DMS79 treated with DMSO at 0.1 percent for 48 hours (cell line): ENCODE results near the gene BPTF.
"Not testable (repeated sequence)": the region's sequence is repeated elsewhere in the genome, so short reads cannot be mapped to it uniquely, and the experiment has no call there.

Experiments
- DNase-seq: peaks from one replicate; lab custom pipeline; 2025; lab: John Stamatoyannopoulos, UW

BPTF gene

DNA sequence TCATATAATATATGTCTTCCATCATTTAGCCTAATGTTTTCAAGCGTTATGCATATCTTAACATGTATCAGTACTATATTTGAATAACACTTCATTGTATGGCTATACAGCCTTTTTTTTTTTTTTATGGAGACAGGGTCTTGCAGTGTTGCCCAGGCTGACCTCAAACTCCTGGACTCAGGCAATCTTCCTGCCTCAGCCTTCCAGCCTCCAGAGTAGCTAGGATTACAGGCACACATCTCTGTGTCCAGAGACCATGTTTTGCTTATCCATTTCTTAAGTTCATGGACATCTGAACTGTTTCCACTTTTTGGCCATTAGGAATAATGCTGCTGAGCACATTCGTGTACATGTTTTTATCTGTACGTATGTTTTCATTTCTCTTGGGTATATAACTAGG, 7.8 kb downstream of the BPTF start:
- DNase-seq = no peak

DNA sequence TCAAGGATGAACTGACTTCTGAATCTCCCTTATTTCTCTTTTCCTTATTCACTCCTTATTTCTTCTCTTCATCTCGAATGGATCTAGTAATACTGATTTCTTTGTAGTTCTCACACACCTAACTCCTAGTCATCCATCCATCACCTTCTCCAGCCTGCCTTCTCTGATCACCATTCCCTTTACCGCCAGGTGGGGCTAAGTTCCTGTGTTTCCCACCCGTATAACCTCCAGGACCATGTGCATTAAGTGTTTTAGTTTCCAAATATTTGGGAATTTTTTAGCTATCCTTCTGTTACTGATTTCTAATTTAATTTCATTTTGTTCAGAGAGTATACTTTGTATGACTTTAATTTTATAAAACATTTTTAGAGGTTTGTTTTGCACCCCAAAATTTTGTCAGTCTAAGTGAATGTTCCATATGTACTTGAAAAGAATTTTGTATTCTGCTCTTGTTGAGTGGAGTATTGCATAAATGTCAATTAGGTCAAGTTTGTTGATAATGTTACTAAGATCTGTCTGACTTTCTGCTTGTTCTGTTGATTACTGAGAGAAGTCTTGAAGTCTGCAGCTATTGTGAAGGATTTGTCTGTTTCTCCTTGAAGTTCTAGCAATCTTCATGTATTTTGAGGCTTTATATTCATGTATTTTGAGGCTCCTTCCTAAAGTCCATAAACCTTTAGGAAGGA, 8.8 kb downstream of the BPTF start:
- DNase-seq = no peak

DNA sequence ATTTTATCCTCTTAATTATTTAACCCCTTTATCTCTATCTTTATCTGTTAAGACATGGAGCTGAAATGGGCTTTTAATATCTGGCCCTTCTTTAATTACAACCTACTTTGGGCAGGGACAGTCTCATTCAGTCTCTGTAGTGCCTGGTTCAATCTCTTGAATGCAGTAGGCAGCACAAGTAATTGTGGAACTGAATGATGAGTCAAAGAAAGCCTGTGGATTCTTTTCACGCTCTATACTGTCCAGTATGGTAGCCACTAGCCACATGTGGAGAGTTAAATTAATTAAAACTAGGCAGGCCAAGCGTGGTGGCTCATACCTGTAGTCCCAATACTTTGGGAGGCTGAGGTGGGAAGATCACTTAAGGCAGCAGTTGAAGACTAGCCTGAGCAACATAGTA, 9.3 kb downstream of the BPTF start:
- DNase-seq = no peak

DNA sequence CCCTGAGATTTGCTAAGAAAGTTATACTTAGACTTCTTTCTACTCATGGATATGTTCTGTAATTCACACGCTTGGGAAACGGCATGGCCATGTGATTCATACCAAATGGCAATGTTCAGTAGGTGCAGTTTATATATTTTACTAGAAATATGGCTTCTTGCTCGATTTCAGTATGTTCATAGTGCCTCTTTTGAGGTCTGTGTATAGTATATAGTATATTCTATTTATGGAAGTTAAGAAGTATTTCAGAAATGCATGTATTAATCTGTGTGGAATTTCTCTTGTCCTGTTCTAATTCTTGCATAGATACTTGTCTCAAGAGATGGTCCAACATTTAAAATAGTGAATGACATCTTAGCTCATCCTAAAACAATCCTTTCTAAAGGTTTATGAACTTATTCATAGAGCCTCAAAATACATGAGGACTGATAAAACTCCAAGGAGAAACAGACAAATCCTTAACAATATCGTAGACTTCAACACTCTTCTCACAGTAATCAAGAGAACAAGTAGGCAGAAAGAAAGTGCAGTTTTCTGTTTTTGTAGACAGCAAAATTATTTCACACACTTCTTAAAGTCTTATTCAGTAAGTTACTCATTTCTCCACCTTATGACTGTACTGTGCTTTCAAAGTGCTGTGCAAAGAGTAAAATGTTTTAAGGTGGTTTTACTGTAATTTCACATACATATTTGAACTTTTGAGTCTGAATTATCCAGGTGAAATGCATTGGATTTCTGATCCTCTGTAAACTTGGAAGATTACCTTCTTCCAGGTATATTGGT, 11.1 kb downstream of the BPTF start:
- no peak for DNase-seq

DNA sequence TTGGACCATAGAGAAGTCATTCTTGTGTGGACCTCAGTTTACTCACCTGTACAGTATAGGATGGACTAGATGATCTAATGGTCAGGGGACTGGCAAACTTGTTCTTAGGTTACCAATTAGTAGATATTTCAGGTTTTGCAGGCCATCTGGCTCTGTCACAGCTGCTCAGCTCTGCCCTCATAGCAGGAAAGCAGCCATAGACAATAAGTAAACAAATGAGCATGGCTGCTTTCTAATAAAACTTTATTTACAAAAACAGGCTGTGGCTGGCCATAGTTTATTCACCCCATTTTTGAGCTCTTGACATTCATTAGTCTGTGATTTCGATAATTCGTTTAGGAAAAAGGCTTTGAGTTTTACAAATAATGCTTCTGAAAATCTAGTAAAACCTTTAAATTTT, 12.7 kb downstream of the BPTF start:
- no peak for DNase-seq

DNA sequence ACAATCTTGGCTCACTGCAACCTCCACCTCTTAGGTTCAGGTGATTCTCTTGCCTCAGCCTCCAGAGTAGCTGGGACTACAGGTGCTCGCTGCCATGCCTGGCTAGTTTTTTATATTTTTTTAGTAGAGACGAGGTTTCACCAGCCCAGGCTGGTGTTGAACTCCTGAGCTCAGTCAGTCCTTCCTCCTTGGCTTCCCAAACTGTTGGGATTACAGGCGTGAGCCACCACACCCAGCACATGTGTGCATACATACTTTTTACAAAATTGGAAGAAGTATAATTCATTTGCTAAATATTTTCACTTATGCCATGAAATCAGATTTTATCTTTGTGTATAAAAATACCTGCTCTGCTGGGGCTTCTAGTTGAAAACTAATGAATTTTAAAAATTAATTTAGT, 13.2 kb downstream of the BPTF start:
- DNase-seq = no peak

DNA sequence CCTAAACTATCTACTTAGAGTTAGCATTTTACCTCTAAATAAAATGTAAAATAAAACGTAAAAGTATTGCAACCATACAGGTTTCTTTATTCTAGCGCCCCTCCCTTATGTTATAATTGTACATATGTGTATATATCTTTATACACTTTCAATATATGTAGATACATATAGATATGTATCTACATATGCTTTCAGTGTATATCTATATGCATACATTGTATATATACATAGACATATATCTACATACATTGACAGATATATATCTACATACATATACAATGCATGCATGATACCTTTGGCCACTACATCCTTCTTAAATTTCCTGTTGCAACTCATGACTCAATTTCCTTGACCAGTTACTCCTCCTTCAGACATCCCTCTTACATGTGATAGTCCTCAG, 16.7 kb downstream of the BPTF start:
- no peak for DNase-seq

DNA sequence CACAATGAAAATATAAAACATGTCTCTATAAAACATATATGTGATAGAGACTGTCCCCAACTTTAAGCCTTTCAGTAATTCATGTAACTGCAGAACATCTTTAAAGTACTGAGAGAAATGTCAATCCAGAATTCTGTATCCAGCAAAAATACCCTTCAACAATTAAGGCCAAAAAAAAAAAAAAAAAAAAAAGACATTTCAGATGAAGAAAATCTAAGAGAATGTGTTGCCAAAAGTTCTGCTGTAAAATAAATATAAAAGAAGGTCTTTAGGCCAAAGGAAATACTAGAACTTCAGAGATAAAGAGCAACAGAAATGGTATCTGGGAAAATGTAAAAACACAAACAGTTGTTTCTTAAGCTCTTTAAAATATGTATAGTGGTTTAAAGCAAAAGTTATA, 17.3 kb downstream of the BPTF start:
- no peak for DNase-seq

DNA sequence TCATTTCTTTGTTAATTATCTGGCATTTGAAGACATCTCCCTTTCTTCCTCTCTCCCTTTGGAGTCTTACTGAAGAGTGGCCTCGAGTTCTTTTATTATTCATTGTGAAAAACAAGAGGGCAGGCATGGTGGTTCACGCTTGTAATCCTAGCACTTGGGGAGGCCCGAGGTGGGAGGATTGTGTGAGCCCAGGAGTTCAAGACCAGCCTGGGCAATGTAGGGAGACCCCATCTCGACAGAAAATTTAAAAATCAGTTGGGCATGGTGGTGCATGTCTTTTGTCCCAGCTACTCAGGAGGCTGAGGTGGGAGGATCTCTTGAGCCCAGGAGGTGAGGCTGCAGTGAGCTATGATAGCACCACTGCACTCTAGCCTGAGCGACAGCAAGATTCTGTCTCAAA, 20.1 kb downstream of the BPTF start:
- no peak for DNase-seq

DNA sequence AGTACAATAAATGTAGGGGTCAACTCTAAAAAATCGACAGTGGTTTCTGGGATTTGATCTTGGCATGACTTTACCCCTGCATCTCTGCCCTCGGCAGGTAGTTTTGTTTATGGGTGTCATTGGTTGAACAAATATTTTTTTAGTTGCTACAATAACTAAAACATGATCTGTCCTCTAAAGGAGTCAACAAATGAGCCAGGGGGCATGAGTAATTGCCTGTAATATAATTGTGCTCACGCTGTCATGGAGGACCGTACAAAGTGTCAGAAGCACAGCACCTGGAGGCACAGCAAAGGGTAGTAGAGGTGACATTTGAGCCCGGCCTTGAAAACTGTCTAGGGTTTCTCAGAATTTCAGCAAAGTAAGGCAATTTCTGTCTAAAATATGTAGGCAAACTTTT, 22.9 kb downstream of the BPTF start:
- not testable (repeated sequence) for DNase-seq

DNA sequence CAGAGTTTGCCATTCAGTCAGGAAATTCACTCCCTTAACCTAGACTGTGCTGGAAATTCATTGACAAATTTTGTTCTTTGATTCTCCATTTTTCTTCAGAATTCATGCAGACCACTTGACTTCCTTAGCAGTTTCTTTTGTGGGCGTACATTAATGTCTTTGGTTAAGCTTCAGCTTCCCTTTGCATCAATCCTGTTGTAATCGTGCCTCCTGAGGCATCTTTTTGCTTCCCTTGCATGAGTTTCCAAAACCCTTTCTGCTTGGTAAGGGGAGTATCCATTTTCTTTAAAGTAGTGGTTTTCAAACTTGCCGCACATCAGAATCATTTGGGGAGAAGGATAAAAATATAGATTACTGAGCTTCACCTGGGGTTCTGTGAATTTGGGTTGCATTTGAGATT, 23.5 kb downstream of the BPTF start:
- not testable (repeated sequence) for DNase-seq

DNA sequence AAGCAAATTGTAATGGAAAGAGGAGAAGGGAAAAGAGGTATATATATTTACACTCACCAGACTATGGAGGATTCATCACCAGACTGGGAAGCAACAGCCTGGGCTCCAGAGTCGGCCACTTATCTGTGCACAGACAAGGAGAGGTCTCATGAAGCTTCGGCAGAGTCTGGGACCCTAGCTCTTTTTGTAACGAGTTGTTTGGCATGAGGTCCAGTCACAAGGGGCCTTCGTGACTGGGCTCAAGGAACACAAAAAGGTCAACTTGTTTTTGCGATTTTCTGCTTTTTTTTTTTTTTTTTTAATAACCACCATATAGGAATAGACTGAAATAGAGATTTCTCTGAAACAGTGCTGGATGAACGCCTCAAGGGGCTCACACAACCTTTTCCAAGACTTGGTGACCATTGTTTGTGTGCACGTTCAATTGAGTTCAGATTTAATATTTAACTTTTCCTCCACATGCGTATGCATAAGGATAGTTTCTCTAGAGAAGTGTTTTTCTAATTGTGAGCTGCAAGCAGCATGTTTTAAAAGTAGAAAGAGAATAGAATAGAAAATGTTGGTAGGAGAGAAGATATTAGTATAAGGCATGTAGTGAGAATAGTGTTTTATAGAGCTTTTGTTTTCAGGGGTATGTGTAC, 25.8 kb downstream of the BPTF start:
- no peak for DNase-seq

DNA sequence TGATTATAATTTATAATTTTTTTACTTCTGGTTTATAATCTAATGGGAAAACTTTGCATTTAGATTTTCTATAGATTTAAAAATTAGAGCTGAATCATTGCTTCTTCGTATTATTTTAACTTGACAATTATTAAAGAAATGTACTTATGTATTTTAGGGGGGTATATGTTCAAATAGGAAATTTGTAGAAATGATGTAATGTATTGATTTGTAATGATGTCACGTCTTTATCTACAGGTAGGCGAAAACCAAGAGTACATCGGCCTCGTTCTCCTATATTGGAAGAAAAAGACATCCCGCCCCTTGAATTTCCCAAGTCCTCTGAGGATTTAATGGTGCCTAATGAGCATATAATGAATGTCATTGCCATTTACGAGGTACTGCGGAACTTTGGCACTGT, 28.4 kb downstream of the BPTF start:
- DNase-seq = no peak

DNA sequence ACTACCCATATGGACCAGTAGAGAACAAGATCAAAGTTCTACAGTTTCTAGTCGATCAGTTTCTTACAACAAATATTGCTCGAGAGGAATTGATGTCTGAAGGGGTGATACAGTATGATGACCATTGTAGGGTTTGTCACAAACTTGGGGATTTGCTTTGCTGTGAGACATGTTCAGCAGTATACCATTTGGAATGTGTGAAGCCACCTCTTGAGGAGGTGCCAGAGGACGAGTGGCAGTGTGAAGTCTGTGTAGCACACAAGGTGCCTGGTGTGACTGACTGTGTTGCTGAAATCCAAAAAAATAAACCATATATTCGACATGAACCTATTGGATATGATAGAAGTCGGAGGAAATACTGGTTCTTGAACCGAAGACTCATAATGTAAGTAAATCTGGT, 29.1 kb downstream of the BPTF start:
- DNase-seq = no peak

DNA sequence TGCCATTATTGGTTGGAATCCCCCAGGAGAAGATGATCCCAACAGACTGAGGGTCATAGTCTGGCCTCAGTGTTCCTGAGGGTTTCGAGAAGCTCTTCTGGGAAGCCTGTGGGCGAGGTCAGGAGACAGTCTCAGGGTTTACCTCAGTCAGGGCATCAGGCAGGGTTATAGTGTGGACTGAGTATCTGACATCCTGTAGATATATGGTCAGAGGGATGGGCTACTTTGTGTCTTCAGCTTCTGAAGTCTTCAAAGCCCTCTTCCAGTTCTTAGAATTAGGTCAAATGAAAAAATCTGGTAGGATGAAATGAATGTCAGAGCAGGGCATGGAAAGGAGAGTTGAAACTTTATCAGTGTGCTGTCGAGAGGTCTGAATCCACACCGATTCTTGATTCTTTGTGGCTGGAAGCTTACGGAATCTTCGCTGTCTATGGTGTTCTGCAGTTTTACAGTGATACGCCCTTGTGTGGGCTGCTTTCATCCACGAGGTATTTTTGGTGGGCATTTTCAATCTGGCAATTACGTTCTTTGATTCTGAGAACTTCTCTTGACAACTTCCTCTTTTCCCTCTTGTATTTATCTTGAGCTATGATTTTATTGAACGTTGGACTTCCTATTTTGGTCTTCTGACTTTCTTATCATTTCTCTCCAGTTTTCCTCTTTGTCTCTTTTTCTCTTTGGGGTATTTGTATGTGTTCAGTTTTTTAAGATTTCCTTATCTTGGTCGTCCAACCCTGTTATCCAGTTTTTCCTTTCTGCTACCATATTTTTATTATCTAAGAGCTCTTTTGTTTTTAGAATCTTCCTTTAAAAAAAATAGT, 30.4 kb downstream of the BPTF start:
- DNase-seq = no peak

DNA sequence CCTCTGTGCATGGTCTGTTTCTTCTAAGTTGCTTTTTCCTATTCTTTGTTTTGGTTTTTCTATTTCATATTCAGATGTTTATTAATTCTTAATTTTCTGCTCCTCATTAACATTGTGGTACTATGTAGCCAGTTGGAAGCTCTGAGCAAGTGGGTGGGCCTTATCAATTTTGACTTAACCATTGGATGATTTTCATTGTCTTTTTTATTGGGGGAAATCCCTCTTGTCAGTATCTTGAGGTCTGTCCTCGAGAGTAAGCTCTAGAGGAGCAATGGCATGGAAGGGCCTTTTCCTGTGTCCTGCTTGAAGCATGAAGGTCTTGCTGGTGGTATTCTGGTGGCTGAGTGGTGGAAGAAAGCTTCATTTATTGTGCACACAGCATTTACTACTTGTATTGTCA, 31.1 kb downstream of the BPTF start:
- DNase-seq = not testable (repeated sequence)

DNA sequence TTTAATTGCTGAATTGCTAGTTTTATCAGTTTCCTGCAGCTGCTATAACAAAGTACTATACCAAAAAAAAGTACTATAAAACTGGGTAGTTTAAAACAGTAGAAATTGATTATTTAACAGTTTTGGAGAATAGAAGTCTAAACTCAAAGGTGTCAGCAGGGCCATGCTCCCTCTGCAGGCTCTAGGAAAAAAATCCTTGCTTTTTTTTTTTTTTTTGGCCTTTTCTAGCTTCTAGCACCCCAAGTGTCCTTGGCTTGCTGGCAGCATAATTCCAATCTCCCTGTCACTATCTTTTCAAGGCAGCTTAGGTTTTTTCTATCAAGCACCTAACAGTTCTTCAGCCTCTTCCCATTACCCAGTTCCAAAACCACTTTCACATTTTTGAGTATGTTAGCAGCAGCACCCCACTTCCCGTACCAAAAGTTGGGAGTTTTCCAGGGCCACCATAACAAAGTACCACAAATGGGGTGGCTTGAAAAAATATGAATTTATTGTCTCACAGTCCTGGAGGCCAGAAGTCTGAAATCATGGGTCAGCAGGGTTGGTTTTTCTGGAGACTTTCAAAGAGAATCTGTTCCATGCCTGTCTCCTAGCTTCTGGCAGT, 37.4 kb downstream of the BPTF start:
- DNase-seq = no peak

DNA sequence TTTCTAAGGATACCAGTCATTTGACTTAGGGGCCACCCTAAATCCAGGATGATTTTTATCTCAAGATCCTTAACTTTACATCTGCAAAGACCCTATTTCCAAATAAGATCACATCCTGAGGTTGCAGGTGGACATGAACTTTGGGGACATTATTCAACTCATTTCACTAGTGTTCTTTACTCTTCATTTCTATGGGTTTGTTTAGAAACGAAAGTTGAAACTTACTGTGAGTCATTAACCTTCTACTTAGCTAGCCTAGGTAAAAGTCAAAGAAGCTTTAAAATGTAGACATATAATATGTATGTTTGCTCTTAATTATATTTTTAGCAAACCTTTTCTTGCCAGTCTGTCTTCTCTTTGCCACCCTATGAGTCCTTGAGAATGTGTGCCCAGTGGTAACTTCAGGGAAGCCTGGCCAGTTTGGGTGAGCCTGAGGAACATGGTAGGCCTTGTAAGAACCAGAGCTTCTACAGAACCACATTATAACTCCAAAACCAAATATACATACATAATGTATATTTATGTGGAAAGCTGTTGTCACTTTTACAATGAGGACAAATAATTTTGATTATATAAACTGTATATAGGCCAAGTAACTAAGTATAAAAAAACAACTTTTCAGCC, 38.4 kb downstream of the BPTF start:
- DNase-seq = no peak

DNA sequence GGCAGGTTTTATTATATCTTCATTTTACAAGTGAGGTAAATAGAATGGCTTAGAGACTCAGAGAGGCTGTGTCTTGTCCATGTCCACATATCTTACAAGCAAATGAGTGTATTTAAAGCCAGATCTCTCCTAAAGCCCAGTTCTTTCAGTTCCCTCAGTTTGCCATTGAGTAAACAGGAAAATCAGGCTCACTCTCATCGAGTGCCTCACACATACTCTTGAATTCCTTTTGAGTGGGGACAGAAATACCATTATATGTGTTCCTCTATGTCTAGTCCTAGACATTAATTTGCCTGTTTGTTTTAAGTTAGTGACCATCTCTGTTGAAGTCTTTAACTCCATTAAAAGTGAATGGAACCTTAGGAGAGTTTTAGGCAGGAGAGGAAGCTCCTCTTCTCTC, 40.1 kb downstream of the BPTF start:
- no peak for DNase-seq

DNA sequence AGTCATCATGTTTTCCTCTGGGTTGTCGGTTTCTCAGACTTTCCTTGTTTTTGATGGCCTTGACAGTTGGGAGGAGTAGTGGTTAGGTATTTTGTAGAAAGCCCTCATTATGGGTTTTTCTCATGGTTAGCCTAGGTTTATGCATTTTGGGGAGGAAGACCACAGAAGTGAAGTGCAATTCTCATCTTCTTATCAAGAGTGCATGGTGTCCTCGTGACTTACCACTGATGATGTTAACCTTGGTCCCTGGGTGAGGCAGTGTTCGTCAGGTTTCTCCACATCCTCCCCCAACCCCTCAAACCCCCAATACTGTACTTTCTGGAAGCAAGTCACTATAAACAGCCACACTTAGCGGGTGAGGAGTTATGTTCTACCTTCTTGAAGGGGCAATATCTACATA, 42.3 kb downstream of the BPTF start:
- no peak for DNase-seq

DNA sequence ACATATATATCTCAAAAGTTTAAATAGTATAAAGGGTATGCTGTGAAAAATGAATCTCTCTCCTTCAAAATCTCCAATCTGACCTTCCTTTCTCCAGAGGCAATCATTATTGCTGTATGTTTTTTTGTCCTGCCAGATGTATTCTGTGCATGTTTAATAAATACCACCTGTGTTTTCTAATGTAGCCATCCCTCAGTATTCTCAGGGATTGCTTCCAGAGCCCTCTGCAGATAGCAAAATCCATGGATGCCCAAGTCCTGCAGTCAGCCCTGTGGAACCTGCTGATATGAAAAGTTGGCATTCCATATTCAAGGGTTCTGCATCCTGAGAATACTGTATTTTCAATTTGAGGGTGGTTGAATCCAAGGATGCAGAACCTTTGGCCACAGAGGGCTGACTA, 42.9 kb downstream of the BPTF start:
- no peak for DNase-seq

DNA sequence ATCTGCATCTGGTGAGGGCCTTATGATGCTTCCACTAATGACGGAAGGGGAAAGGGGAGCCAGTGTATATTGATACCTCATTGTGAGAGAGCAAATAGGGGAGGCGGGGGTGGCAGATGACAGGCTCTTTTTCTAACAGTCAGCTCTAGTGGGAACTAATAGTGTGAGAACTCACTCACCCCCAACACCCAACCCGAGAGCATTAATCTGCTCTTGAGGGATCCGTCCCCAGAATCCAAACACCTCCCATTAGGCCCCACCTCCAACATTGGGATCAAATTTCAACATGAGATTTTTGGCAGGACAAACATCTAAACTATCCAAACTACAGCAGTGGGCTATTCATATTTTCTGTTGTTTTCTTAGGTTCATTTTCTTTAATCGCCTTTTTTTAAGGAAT, 54.4 kb downstream of the BPTF start:
- DNase-seq = no peak
